ENCODE results near the gene RTN4IP1.

RTN4IP1 gene

DNA sequence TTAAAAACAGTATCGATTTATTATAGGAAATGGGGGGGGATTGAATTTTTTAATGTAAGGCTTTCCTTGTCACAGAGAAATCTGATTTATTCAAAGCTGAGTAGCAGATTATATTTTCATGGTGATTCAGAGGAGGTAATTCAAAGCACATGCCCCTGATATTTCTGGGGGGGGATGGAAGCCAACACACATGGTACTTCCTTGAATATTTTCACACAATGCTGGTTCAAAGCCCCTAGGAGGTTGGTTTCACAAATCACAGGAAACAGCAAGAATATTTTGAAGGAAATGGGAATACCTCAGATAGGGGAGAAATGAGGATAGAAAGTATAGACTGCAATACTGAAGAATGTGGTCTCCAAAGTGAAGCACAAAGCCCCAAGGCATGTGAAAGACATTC, 98.8 kb downstream of the RTN4IP1 start:
- no peak overlapping the region for H3K4me3 ChIP-seq (ENCODE audit: low read length)
- DNase-seq (ENCODE audit: low read depth, low spot score): no peak

DNA sequence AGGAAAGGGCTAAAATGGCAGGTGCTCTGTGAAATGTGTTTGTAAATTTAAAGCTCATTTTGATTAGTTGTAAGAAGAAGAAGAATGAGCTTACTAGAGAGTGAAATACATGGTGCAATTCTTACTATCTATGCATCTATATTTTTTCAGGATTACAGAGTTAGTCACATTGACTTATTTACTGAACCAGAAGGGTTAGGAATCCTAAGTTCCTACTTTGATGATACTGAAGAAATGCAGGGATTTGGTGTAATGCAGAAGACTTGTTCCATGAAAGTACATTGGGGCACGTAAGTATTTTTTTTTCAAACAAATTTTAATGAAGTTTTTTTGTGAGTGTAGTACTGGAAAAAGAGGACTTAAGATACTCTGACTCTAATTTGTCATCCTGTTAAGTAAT, 99.3 kb downstream of the RTN4IP1 start:
- H3K4me3 ChIP-seq (ENCODE audit: low read length): no peak overlapping the region
- no peak for DNase-seq (ENCODE audit: low read depth, low spot score)

DNA sequence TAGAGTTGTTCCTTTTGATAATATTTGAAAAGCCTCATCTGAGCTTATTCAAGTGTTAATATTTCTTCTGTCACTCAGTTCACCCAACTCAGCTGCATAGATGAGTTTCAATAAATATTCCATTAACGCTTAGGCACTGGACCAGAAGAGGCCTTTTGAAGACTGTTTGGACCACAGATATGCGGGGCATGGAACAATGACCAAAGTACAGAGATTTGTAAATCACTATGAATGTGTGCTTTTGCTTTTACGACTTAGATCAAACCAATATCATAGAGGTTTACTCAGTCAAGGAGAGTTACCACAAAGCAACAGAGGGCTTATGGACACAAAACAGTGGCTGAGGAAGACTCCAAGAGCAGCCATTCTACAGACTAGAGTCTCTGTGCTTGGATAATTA, 99.9 kb downstream of the RTN4IP1 start:
- H3K4me3 ChIP-seq (ENCODE audit: low read length): no peak overlapping the region
- DNase-seq (ENCODE audit: low read depth, low spot score): no peak

DNA sequence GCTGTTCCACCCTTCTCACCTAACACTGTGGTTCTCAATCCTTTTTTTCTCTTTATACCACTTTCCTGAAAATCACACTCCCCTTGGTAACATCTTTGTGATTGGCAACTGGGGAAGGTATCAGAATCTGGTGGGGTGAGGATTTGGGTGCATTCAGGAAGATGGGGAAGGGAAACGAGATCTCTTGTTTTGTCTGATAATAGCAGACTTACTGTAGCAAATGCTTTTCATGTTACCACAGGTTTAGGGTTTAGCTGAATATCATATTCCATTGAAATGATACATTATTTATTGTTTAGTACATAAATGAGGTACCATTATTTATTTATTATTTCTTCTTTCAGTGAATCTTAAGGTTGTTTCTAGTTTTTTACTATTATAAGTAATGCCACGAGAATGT, 100.8 kb downstream of the RTN4IP1 start:
- no peak overlapping the region for H3K4me3 ChIP-seq (ENCODE audit: low read length)
- DNase-seq (ENCODE audit: low read depth, low spot score): no peak

DNA sequence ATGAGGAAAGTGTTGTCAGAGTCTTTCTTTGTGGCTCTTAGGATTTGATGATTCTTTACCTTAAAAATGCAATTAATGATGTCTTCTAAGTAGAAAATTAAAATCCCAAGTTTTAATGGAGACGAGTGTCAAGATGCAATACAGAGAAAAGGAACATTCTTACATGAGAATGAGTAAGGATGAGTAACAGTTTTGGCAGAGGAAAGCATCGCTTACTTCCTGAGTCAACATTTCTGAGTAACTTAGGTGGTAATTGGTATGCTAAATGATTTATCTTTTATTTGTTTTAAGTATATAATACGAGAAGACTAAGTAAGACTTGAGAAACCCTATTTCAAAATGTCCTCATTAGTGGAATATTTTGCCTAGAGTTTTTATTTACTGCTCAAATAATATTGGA, 101.3 kb downstream of the RTN4IP1 start:
- no peak for DNase-seq (ENCODE audit: low read depth, low spot score)
- no peak overlapping the region for H3K4me3 ChIP-seq (ENCODE audit: low read length)

DNA sequence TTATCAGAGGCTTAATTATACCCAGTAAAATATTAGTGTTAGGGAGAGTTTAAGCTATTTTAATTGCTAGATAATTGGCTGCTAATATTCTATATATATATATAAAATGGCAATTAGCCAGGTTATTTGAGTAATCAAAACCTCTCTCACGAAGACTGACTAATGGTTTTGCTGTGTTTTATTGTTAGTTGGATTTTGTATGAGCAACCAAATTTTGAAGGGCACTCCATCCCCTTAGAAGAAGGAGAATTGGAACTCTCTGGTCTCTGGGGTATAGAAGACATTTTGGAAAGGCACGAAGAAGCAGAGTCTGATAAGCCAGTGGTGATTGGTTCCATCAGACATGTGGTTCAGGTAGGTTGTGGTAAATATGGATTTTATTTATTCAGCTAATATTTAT, 102.2 kb downstream of the RTN4IP1 start:
- no peak overlapping the region for H3K4me3 ChIP-seq (ENCODE audit: low read length)
- DNase-seq (ENCODE audit: low read depth, low spot score): no peak

DNA sequence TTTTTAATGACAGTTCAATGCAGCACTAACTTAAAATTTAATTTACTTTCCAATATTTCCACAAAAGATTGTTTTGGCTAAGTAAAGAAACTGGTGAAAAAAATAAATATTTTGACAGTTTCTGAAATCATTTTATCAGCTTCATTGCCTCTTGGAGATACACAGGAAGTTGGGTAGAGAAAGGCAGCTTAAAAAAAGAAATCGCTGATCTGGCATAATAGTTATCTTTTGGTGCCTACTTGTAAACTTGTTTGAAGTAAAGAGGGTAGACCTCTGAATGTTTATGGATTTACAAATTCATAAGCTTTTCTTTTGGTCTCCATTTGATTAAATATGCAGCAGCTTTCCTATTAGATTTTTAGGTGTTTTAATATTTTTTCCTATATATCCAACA, 103.4 kb downstream of the RTN4IP1 start:
- peak; percentile 53 for DNase-seq (ENCODE audit: low read depth, low spot score)
- no peak overlapping the region for H3K4me3 ChIP-seq (ENCODE audit: low read length)

DNA sequence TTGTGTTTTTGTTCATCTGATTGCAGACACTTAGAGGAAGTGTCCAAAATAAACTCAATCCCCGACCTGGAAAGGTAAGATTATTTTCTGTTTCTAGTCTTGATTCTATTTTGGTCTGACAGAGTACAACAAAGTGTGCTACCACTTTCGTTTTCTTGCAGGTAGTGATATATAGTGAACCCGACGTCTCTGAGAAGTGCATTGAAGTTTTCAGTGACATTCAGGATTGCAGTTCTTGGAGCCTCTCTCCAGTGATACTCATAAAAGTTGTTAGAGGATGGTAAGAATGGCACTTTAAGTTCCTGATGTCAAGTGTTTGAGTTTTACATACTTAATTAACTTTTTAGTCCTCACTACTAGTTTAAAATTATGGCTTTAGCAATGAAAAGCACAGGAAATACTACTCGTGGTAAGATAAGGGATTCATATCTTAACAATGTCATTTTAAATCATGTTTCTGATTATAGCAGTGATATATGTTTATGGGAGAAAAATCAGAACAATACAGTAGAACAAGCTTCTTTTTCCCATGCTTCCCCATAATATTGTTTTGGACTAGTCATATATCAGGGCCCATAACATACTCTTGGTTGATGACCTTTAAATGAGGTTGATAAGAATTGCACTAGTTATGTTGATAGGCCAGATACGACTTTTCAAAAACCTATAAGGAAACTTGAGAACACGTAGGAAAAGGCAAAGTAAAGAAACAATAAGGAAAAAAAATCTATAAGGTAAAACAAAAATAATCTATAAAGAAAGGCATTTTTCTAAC, 104.0 kb downstream of the RTN4IP1 start:
- DNase-seq (ENCODE audit: low read depth, low spot score): peak; percentile 54
- peak overlapping the region; percentile 56 for H3K4me3 ChIP-seq (ENCODE audit: low read length)

DNA sequence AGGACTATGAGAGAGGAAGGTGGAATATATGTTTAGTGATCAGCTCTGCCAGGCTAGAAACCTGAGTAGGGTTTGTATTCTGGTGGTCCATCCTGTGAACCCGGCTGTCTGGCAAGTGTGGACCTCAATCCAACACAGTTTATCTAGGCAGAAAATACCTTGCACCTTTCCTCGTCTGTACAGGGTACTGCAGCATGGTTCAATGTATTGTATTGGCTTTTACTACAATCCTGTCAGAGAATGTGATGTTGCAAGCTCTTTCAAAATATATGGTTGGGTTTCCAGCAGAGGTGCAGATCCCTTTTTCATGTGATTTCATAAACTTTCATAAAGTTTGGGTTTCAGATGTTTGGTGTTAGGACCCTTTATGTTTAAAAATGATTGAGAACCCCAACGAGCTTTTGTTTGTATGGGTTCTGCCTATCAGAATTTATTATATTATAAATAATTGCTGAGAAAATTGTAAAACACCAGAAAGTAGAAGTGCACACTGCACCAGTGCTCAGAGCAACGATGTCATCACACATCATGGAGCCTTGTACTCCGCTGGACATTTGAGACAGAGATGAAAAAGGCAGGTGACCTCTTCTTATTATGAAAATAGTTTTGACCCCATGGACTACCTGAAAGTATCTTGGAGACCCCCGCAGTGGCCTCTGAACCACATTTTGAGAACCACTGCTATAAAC, 106.6 kb downstream of the RTN4IP1 start:
- no peak for DNase-seq (ENCODE audit: low read depth, low spot score)
- H3K4me3 ChIP-seq (ENCODE audit: low read length): peak overlapping the region; percentile 60
